ENCODE results near the gene MYBL2. TPM values are rescaled to one million over a fixed set of nuclear protein-coding genes. Genes with fewer than 3 reads are reported as not detected.

The MYBL2 gene
- total and polyA plus RNA-seq, 8 donors = 4.7 to 14.5 (median 5.7) TPM

DNA sequence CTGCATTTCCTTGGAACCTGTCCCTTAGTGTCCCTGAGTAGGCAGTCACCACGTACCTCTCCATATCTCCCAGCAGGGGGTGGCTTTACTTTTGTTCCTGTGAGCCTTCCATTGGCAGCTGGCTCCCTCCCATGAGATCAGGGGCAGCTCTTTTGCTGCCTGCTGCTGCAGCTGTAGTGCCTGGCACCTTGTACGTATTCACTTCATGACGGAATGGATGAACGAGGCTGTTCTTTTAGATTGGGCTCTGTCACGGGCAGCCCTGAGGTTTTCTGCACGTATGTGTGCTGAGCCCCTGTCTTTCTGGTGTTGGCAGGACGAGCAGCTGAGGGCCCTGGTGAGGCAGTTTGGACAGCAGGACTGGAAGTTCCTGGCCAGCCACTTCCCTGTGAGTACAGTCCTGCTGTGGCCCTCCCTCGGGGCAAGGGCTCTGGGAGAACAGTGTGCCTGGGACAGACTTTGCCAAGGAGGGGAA lies 14.6 kb downstream of the MYBL2 start:
- peak overlapping the region; percentile 53 to 94 (median 84) for H3K27ac ChIP-seq
- intact Hi-C loops (cut with DNase I) = no loop called here
- H3K27me3 ChIP-seq = no peaks in the 10 kb centered on the region
- no peaks in the 10 kb centered on the region for H3K9me3 ChIP-seq
- FAIRE-seq (no peak), DNase-seq (peak; percentile 69 to 86 (median 82)), ATAC-seq (peak; percentile 89 to 96 (median 93))
- TF ChIP-seq, protein P1, sequence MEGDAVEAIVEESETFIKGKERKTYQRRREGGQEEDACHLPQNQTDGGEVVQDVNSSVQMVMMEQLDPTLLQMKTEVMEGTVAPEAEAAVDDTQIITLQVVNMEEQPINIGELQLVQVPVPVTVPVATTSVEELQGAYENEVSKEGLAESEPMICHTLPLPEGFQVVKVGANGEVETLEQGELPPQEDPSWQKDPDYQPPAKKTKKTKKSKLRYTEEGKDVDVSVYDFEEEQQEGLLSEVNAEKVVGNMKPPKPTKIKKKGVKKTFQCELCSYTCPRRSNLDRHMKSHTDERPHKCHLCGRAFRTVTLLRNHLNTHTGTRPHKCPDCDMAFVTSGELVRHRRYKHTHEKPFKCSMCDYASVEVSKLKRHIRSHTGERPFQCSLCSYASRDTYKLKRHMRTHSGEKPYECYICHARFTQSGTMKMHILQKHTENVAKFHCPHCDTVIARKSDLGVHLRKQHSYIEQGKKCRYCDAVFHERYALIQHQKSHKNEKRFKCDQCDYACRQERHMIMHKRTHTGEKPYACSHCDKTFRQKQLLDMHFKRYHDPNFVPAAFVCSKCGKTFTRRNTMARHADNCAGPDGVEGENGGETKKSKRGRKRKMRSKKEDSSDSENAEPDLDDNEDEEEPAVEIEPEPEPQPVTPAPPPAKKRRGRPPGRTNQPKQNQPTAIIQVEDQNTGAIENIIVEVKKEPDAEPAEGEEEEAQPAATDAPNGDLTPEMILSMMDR (IDR thresholded peaks at IDR 0.05) = peak in 3 of 4 donors; percentile 20 to 40 (median 26)
- H3K4me3 ChIP-seq = peak overlapping the region in 3 of 4 donors; percentile 0 to 37 (median 34)
- H3K36me3 ChIP-seq = no peaks in the 10 kb centered on the region
- H3K4me1 ChIP-seq = peaks cover 0 to 6% (median 5%) of the 10 kb centered on the region in 3 donors
- WGBS, 2 donors = 22 to 27% methylated on average over 8 of the region's 8 CpGs

DNA sequence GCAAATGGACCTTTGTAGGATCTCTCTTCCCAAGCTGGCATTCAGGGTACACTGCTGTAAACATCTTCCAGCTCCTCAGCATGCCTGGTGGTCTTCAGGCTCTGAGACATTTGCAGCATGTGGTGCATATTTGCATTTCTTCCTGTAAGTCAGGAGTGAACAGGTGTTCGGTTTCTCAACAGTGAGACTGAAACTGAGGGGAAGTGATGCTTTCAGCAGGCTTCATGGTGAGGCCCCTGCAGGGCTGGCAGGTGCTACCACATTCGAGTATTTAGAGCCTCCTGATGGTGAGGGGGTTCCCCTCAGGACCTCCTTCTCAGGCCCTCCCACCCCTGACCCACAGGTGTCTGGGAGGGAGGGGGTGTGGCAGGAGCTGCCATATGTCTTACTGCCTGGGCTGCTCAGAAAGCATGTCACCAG lies 15.1 kb downstream of the MYBL2 start:
- Histone ChIP-seq H3K27ac (peak overlapping the region; percentile 53 to 94 (median 84)), H3K9me3 (no peaks in the 10 kb centered on the region), H3K4me1 (peaks cover 0 to 6% (median 5%) of the 10 kb centered on the region in 3 donors), H3K27me3 (no peaks in the 10 kb centered on the region), H3K36me3 (no peaks in the 10 kb centered on the region), H3K4me3 (peak overlapping the region in 3 of 4 donors; percentile 0 to 37 (median 34))
- WGBS, 2 donors = 21% methylated on average over 2 of the region's 2 CpGs
- peak; percentile 47 to 83 (median 69) for ATAC-seq
- no peak for FAIRE-seq
- DNase-seq = peak in 3 of 6 donors; percentile 32 to 55 (median 41)
- intact Hi-C loops (cut with DNase I) = no loop called here
- TF ChIP-seq, protein P1 (IDR thresholded peaks at IDR 0.05) = no peak

DNA sequence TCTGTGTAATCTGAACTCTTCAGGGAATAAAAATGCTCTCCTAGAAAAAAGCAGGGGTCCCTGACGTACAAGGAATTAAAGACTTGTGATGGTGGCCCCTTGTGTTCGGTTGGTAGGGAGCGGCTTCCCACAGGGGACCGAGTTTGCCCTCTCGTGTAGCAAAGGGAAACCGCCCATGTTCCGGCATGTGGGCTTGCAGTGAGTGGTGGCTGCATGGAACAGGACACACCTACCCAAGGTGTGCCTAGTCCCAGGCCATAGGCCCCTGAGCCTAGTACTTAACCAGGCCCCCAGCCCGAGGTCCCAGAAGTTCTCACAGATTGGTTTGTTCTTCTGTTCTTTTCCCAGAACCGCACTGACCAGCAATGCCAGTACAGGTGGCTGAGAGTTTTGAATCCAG lies 15.5 kb downstream of the MYBL2 start:
- intact Hi-C loops (cut with DNase I) = no loop called here
- ATAC-seq (peak; percentile 21 to 52 (median 44)), DNase-seq (peak in 3 of 6 donors; percentile 9 to 29 (median 23)), FAIRE-seq (no peak)
- peak overlapping the region; percentile 53 to 94 (median 84) for H3K27ac ChIP-seq
- peaks cover 0 to 6% (median 5%) of the 10 kb centered on the region in 3 donors for H3K4me1 ChIP-seq
- H3K36me3 ChIP-seq = no peaks in the 10 kb centered on the region
- WGBS, 2 donors = 51 to 80% methylated on average over 9 of the region's 9 CpGs
- H3K27me3 ChIP-seq = no peaks in the 10 kb centered on the region
- H3K9me3 ChIP-seq = no peaks in the 10 kb centered on the region
- TF ChIP-seq, protein P1 (IDR thresholded peaks at IDR 0.05) = no peak
- H3K4me3 ChIP-seq = peak overlapping the region in 3 of 4 donors; percentile 0 to 37 (median 34)

DNA sequence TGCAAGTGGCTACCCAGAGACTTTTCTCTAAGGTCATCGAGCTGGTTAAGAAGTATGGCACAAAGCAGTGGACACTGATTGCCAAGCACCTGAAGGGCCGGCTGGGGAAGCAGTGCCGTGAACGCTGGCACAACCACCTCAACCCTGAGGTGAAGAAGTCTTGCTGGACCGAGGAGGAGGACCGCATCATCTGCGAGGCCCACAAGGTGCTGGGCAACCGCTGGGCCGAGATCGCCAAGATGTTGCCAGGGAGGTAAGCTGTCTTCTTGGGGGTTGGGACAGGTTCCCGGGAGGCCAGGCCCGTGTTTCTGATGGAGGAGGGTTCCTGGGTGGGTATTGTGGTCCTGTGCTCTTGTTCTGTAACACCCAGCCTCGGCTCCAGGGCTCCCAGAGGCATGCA lies 19.9 kb downstream of the MYBL2 start:
- Histone ChIP-seq H3K4me3 (no peak overlapping the region), H3K27me3 (no peaks in the 10 kb centered on the region), H3K4me1 (peaks cover 0 to 5% (median 0%) of the 10 kb centered on the region in 3 donors), H3K27ac (no peak overlapping the region), H3K36me3 (no peaks in the 10 kb centered on the region), H3K9me3 (no peaks in the 10 kb centered on the region)
- FAIRE-seq (no peak), DNase-seq (no peak), ATAC-seq (no peak)
- intact Hi-C loops (cut with DNase I) = no loop called here
- TF ChIP-seq, protein P1 (IDR thresholded peaks at IDR 0.05) = no peak
- WGBS, 2 donors = 91 to 92% methylated on average over 13 of the region's 13 CpGs

DNA sequence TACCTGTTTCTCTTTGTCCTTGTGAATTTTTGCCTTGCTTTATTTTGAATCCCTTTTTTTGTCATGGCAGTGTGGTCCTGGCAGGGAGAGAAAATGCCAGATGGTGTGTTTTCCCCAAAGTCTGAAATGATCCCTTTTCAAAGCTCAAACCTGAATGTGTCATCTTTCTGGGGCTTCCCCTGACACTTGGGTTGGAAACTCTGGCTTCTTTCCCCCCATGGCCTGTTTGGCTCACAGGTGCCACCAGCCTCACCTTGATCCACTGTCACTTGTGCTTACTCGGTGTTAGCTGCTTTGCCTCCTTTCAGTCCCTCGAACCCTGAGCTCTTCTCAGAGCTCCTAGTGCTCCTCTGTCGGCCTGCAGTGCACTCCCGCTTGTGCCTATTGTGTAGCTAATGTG lies 22.3 kb downstream of the MYBL2 start:
- Histone ChIP-seq H3K9me3 (no peaks in the 10 kb centered on the region), H3K27ac (no peak overlapping the region), H3K4me3 (no peak overlapping the region), H3K36me3 (peaks cover 0 to 10% (median 0%) of the 10 kb centered on the region in 3 donors), H3K4me1 (no peaks in the 10 kb centered on the region), H3K27me3 (no peaks in the 10 kb centered on the region)
- intact Hi-C loops (cut with DNase I) = no loop called here
- DNase-seq (no peak), FAIRE-seq (no peak), ATAC-seq (no peak)
- TF ChIP-seq, protein P1 (IDR thresholded peaks at IDR 0.05) = no peak
- WGBS, 2 donors = 72 to 77% methylated on average over 4 of the region's 4 CpGs
